Right lobe of liver (tissue), 4 donors: Measurements from ENCODE around the gene RNF133.
"Not testable (repeated sequence)": the region's sequence is repeated elsewhere in the genome, so short reads cannot be mapped to it uniquely, and the experiment has no call there.

Experiments
- POLR2A ChIP-seq: fragments of 450-650 bp; IDR thresholded peaks from one replicate; pipeline ENCODE4 v1.6.1; 2017; ENCODE audit warnings: antibody characterized with exemption, mild to moderate bottlenecking
- TF ChIP-seq, protein P1 (sequence below), 4 donors: fragments of 200-600 bp in 3 of 4; fragments of 450-650 bp in 1 of 4; IDR thresholded peaks; one replicate each; pipeline versions ENCODE4 v1.5.1 to v1.8.0; 2016 to 2022; ENCODE audit warnings: antibody characterized with exemption in 4 of 4, mild to moderate bottlenecking in 2 of 4
- donor health status: DM: no; HTN: no; CAD: no.
- donor health status: DM: no; HTN: no; CAD: no.
- donor health status: DM: no; HTN: yes; CAD: no.

DNA sequence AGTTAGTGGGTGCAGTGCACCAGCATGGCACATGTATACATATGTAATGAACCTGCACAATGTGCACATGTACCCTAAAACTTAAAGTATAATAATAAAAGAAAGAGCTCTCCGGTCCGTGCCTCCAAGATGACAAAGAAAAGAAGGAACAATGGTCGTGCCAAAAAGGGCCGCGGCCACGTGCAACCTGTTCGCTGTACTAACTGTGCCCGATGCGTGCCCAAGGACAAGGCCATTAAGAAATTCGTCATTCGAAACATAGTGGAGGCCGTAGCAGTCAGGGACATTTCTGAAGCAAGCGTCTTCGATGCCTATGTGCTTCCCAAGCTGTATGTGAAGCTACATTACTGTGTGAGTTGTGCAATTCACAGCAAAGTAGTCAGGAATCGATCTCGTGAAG lies 17.7 kb downstream of the RNF133 start:
- TF ChIP-seq, protein P1, sequence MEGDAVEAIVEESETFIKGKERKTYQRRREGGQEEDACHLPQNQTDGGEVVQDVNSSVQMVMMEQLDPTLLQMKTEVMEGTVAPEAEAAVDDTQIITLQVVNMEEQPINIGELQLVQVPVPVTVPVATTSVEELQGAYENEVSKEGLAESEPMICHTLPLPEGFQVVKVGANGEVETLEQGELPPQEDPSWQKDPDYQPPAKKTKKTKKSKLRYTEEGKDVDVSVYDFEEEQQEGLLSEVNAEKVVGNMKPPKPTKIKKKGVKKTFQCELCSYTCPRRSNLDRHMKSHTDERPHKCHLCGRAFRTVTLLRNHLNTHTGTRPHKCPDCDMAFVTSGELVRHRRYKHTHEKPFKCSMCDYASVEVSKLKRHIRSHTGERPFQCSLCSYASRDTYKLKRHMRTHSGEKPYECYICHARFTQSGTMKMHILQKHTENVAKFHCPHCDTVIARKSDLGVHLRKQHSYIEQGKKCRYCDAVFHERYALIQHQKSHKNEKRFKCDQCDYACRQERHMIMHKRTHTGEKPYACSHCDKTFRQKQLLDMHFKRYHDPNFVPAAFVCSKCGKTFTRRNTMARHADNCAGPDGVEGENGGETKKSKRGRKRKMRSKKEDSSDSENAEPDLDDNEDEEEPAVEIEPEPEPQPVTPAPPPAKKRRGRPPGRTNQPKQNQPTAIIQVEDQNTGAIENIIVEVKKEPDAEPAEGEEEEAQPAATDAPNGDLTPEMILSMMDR (IDR thresholded peaks at IDR 0.05): not testable (repeated sequence)
- TF ChIP-seq POLR2A: not testable (repeated sequence)
